Spleen (tissue), 11 donors: Measurements from ENCODE around the gene LRRC59. TPM values are rescaled to one million over a fixed set of nuclear protein-coding genes. Genes with fewer than 3 reads are reported as not detected.

Source experiments
- DNase-seq: peaks from one replicate; pipeline ENCODE4 v3.0.0-alpha.2; 2020
- H3K27ac ChIP-seq, 8 donors: fragments of 200-600 bp; sonication (generic) in 7 of 8; 1 replicate in 4 of 8; 2 replicates in 4 of 8; pipeline versions ENCODE4 v1.5.0 to v1.8.0; 2016 to 2021; ENCODE audit warnings: inconsistent platforms in 4 of 8, mild to moderate bottlenecking in 4 of 8, moderate library complexity in 1 of 8
- H3K27me3 ChIP-seq, 7 donors: fragments of 200-600 bp; sonication (generic) in 6 of 7; replicated peaks in 1 of 7; 1 replicate in 4 of 7; 2 replicates in 3 of 7; pipeline versions ENCODE4 v1.5.0 to v1.8.0; 2016 to 2021; ENCODE audit warnings: inconsistent platforms in 3 of 7, mild to moderate bottlenecking in 1 of 7
- H3K36me3 ChIP-seq, 6 donors: fragments of 200-600 bp; sonication (generic) in 5 of 6; 1 replicate in 4 of 6; 2 replicates in 2 of 6; pipeline versions ENCODE4 v1.5.0 to v1.8.0; 2016 to 2021; ENCODE audit warnings: inconsistent platforms in 2 of 6
- H3K4me1 ChIP-seq, 6 donors: fragments of 200-600 bp; sonication (generic) in 5 of 6; 1 replicate in 3 of 6; 2 replicates in 3 of 6; pipeline versions ENCODE4 v1.5.0 to v1.8.0; 2016 to 2021; ENCODE audit warnings: inconsistent platforms in 3 of 6
- H3K4me3 ChIP-seq, 8 donors: fragments of 200-600 bp; sonication (generic) in 7 of 8; 1 replicate in 4 of 8; 2 replicates in 4 of 8; pipeline versions ENCODE4 v1.5.0 to v1.8.0; 2016 to 2021; ENCODE audit warnings: inconsistent platforms in 4 of 8, mild to moderate bottlenecking in 4 of 8, moderate library complexity in 2 of 8
- H3K9me3 ChIP-seq, 8 donors: fragments of 200-600 bp; sonication (generic) in 7 of 8; 1 replicate in 4 of 8; 2 replicates in 4 of 8; pipeline versions ENCODE4 v1.5.0 to v1.8.0; 2016 to 2021; ENCODE audit warnings: inconsistent platforms in 4 of 8
- POLR2A ChIP-seq, 3 donors: fragments of 450-650 bp; IDR thresholded peaks; one replicate each; pipeline ENCODE4 v1.5.1; 2017; ENCODE audit warnings: antibody characterized with exemption in 3 of 3, mild to moderate bottlenecking in 1 of 3
- POLR2AphosphoS5 ChIP-seq, 3 donors: sonication (generic); formaldehyde crosslinking; IDR thresholded peaks; one replicate each; pipeline ENCODE4 v1.5.1; 2017; ENCODE audit warnings: antibody characterized with exemption in 3 of 3
- WGBS, 5 donors: extraction: QIAGEN DNeasy Blood & Tissue Kit in 3 of 5; methylation state at CpG; one replicate each; pipeline versions ENCODE4 v1.1.5 to v1.1.7; 2013 to 2018; 5-methylcytosine and 5-hydroxymethylcytosine counted together
- intact Hi-C: fragments of 100-400 bp; cut with DNase I; formaldehyde crosslinking; loops from one replicate; pipeline ENCODE4 v1.15.0; 2023; ENCODE audit warnings: low total_unique reads
- polyA plus RNA-seq, 3 donors: library from polyadenylated mRNA; stranded (reverse); fragments of 200-250 nt; gene quantifications; one replicate each; pipeline ENCODE4 v1.2.1, GENCODE V29; 2013
- total RNA-seq, 7 donors: library from RNA; depleted of rRNA in 3 of 7; stranded (reverse); fragments of >200 nt in 3 of 7; fragmentation: NEBNext Ultra II Directional in 4 of 7; extraction: Animal tissue kit (Norgen Biotek cat#: 25700) in 4 of 7; gene quantifications; one replicate each; pipeline versions ENCODE4 v1.1.0 to v1.2.1, GENCODE V29; 2016 to 2021
- TF ChIP-seq, protein P1 (sequence below), 11 experiments: fragments of 200-600 bp in 7 of 11; fragments of 450-650 bp in 4 of 11; sonication (generic) in 4 of 11; IDR thresholded peaks in 8 of 11; conservative IDR thresholded peaks in 3 of 11; 1 replicate in 7 of 11; 2 replicates in 4 of 11; pipeline versions ENCODE4 v1.4.0 to v1.8.0; 2016 to 2021; ENCODE audit warnings: antibody characterized with exemption in 11 of 11, inconsistent platforms in 4 of 11, mild to moderate bottlenecking in 1 of 11
- donor health status: healthy with polysubstance abuse.
- donor health status: DM: no; HTN: no; CAD: no; lungs with moderate emphysema.
- donor health status: DM: no; HTN: no; CAD: no.
- donor health status: Bipolar disorder and iron deficiency.
- donor health status: healthy.
- donor health status: DM: no; HTN: no; CAD: no.
- donor health status: DM: yes; HTN: yes; CAD: no.

LRRC59 gene
- total and polyA plus RNA-seq, 10 donors = 12.5 to 71.3 (median 46.1) TPM

- 62 to 85% (median 72%) methylated on average over 3 of the region's 3 CpGs for WGBS, 5 donors
- no peak for DNase-seq
- peaks cover 12 to 84% (median 70%) of the 10 kb centered on the region in 6 donors for H3K36me3 ChIP-seq
These were observed 15.4 kb downstream of the LRRC59 start for GRCh38 chr17:50381920-50382319.

DNA sequence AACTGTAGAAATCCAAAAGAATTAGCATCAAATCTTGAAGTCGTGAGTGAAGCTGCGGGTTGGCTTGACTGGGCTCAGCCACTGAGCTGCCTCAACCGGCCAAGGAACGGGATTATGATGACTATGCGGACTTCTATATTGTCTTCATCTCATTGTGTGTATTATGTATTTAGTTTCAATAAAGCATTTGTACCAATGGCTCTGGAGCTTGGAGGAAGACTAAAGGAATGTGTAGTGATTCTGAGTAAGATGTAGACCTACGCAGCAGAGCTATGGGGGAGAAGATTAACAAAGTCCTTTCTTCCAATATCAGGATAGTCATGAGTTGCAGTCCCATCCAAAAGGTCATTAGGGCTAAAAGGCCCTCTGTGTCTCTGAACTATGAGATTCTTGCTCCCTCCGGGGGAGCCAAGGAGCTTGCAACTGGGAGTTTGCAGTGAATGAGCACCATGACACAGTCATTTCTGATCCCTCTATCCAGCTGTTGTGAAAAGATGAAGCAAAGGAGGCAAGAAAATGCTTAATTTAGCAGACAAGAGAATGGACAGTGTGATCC lies 16.0 kb downstream of the LRRC59 start:
- Histone ChIP-seq H3K9me3 (no peaks in the 10 kb centered on the region), H3K36me3 (peaks cover 11 to 78% (median 64%) of the 10 kb centered on the region in 6 donors), H3K27me3 (no peaks in the 10 kb centered on the region), H3K4me1 (no peaks in the 10 kb centered on the region), H3K4me3 (no peak overlapping the region), H3K27ac (no peak overlapping the region)
- intact Hi-C loops = no loop called here
- peak; percentile 25 for DNase-seq
- WGBS, 5 donors = 87 to 97% (median 94%) methylated on average over 7 of the region's 7 CpGs
- TF ChIP-seq, protein P1, sequence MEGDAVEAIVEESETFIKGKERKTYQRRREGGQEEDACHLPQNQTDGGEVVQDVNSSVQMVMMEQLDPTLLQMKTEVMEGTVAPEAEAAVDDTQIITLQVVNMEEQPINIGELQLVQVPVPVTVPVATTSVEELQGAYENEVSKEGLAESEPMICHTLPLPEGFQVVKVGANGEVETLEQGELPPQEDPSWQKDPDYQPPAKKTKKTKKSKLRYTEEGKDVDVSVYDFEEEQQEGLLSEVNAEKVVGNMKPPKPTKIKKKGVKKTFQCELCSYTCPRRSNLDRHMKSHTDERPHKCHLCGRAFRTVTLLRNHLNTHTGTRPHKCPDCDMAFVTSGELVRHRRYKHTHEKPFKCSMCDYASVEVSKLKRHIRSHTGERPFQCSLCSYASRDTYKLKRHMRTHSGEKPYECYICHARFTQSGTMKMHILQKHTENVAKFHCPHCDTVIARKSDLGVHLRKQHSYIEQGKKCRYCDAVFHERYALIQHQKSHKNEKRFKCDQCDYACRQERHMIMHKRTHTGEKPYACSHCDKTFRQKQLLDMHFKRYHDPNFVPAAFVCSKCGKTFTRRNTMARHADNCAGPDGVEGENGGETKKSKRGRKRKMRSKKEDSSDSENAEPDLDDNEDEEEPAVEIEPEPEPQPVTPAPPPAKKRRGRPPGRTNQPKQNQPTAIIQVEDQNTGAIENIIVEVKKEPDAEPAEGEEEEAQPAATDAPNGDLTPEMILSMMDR (IDR thresholded peaks at IDR 0.05 in 8 of 11, conservative IDR thresholded peaks at IDR 0.05 in 3 of 11) = no peak
- TF ChIP-seq POLR2AphosphoS5 (IDR thresholded peaks at IDR 0.05) (no peak), POLR2A (IDR thresholded peaks at IDR 0.05) (no peak)

More at GRCh38 chr17:50381920-50382319, 15.4 kb downstream of the LRRC59 start:
- intact Hi-C loops = no loop called here
- TF ChIP-seq POLR2AphosphoS5 (IDR thresholded peaks at IDR 0.05) (no peak), POLR2A (IDR thresholded peaks at IDR 0.05) (no peak)
- TF ChIP-seq, protein P1 (IDR thresholded peaks at IDR 0.05 in 8 of 11, conservative IDR thresholded peaks at IDR 0.05 in 3 of 11) = no peak
- Histone ChIP-seq H3K4me1 (no peaks in the 10 kb centered on the region), H3K9me3 (no peaks in the 10 kb centered on the region), H3K27ac (no peak overlapping the region), H3K4me3 (no peak overlapping the region), H3K27me3 (no peaks in the 10 kb centered on the region)

- Histone ChIP-seq H3K4me1 (no peaks in the 10 kb centered on the region), H3K27me3 (no peaks in the 10 kb centered on the region), H3K9me3 (no peaks in the 10 kb centered on the region), H3K27ac (no peak overlapping the region), H3K4me3 (no peak overlapping the region), H3K36me3 (peaks cover 11 to 75% (median 57%) of the 10 kb centered on the region in 6 donors)
- DNase-seq = peak; percentile 54
- TF ChIP-seq POLR2AphosphoS5 (IDR thresholded peaks at IDR 0.05) = peak in 1 of 3 donors; percentile 35
- no peak for TF ChIP-seq POLR2A (IDR thresholded peaks at IDR 0.05)
- TF ChIP-seq, protein P1 (IDR thresholded peaks at IDR 0.05 in 8 of 11, conservative IDR thresholded peaks at IDR 0.05 in 3 of 11) = peak in 1 of 11 experiments; percentile 1
- intact Hi-C loops = no loop called here
- 87 to 94% (median 91%) methylated on average over 12 to 13 of the region's 13 CpGs for WGBS, 5 donors
These were observed 16.7 kb downstream of the LRRC59 start for GRCh38 chr17:50380369-50381259.
